ENCODE measurements around the gene CRIP2. TPM values are rescaled to one million over a fixed set of nuclear protein-coding genes. Genes with fewer than 3 reads are reported as not detected.

The CRIP2 gene
- total and polyA plus RNA-seq, 2 of the 13 experiments (the other 11 are each of a cell fraction or from before 2014, with no cell fraction given) = 31.6 to 37.9 TPM

GRCh38 chr14:105461903-105462302 lies 12.7 kb upstream of the CRIP2 start:
- no peaks in the 10 kb centered on the region for H3K27me3 ChIP-seq (ENCODE audit: control insufficient read depth in 1 of 2, insufficient read depth in 2 of 2, low read length in 2 of 2)
- no peaks in the 10 kb centered on the region for H4K20me1 ChIP-seq (ENCODE audit: insufficient read depth, low read length)
- no peaks in the 10 kb centered on the region for H3K79me2 ChIP-seq (ENCODE audit: insufficient read depth, low read length)
- in situ Hi-C loops (cut with HindIII; ENCODE audit: extremely low pct_ligation_motif_present, low pct_unique_long_range_greater_than_20kb) = no loop called here
- ChIA-PET POLR2A (no interaction called here), CTCF (ENCODE audit: low intra/inter-chr PET ratio, low total read pairs) (no interaction called here)
- TSS peak; percentile 32 for BruUV-seq (replicated peaks)
- WGBS (ENCODE audit: low lambda C conversion rate) = 97% methylated on average over 14 of the region's 18 CpGs
- no peak overlapping the region for H3K9ac ChIP-seq (ENCODE audit: insufficient read depth, low read depth, low read length)
- H3K27ac ChIP-seq (ENCODE audit: extremely low read length, insufficient read depth, low read length) = no peak overlapping the region
- ATAC-seq (no peak), DNase-seq (ENCODE audit: low spot score) (no peak), FAIRE-seq (no peak)
- H2AFZ ChIP-seq (ENCODE audit: low read length) = no peak overlapping the region
- H3K9me3 ChIP-seq (ENCODE audit: low read length) = no peaks in the 10 kb centered on the region
- no peak overlapping the region for H3K4me3 ChIP-seq (replicated peaks in 1 of 3; ENCODE audit: insufficient read depth in 1 of 3, low read depth in 2 of 3, low read length in 3 of 3)
- H3K4me2 ChIP-seq (ENCODE audit: low read depth, low read length) = no peak overlapping the region
- no peaks in the 10 kb centered on the region for H3K4me1 ChIP-seq (ENCODE audit: insufficient read depth, low read length)
- intact Hi-C loops (cut with micrococcal nuclease; ENCODE audit: unreplicated experiment) = no loop called here
- peaks cover 18 to 36% of the 10 kb centered on the region in 2 experiments; a peak in 4 of 5 replicates for H3K36me3 ChIP-seq (replicated peaks in 1 of 2; ENCODE audit: control insufficient read depth in 1 of 2, insufficient read depth in 2 of 2, low read length in 2 of 2)
- TF ChIP-seq AGO2 (optimal IDR thresholded peaks at IDR 0.05; ENCODE audit: low read depth, low read length) (peak; percentile 79), KLF13 (CRISPR knock-in tag; IDR thresholded peaks at IDR 0.05) (no peak), ZNF383 (CRISPR knock-in tag; IDR thresholded peaks at IDR 0.05; ENCODE audit: borderline replicate concordance) (no peak), ZBTB8A (CRISPR knock-in tag; IDR thresholded peaks at IDR 0.05; ENCODE audit: borderline replicate concordance, low read depth) (no peak), DRAP1 (CRISPR knock-in tag; IDR thresholded peaks at IDR 0.05) (no peak), ZBTB38 (CRISPR knock-in tag; IDR thresholded peaks at IDR 0.05) (no peak)

GRCh38 chr14:105464501-105464900 lies 10.1 kb upstream of the CRIP2 start:
- ATAC-seq (no peak), DNase-seq (ENCODE audit: low spot score) (no peak), FAIRE-seq (no peak)
- Histone ChIP-seq H3K4me2 (ENCODE audit: low read depth, low read length) (no peak overlapping the region), H3K79me2 (ENCODE audit: insufficient read depth, low read length) (no peaks in the 10 kb centered on the region), H2AFZ (ENCODE audit: low read length) (no peak overlapping the region), H3K4me3 (replicated peaks in 1 of 3; ENCODE audit: insufficient read depth in 1 of 3, low read depth in 2 of 3, low read length in 3 of 3) (no peak overlapping the region), H3K36me3 (replicated peaks in 1 of 2; ENCODE audit: control insufficient read depth in 1 of 2, insufficient read depth in 2 of 2, low read length in 2 of 2) (peaks cover 18 to 42% of the 10 kb centered on the region in 2 experiments; a peak in 4 of 5 replicates), H3K27ac (ENCODE audit: extremely low read length, insufficient read depth, low read length) (no peak overlapping the region), H3K9ac (ENCODE audit: insufficient read depth, low read depth, low read length) (no peak overlapping the region), H3K27me3 (ENCODE audit: control insufficient read depth in 1 of 2, insufficient read depth in 2 of 2, low read length in 2 of 2) (no peaks in the 10 kb centered on the region), H3K9me3 (ENCODE audit: low read length) (no peaks in the 10 kb centered on the region), H3K4me1 (ENCODE audit: insufficient read depth, low read length) (no peaks in the 10 kb centered on the region), H4K20me1 (ENCODE audit: insufficient read depth, low read length) (no peaks in the 10 kb centered on the region)
- intact Hi-C loops (cut with micrococcal nuclease; ENCODE audit: unreplicated experiment) (no loop called here), in situ Hi-C loops (cut with HindIII; ENCODE audit: extremely low pct_ligation_motif_present, low pct_unique_long_range_greater_than_20kb) (no loop called here)
- POLR2A ChIA-PET = no interaction called here
- BruUV-seq (replicated peaks) = no TSS peak
- no peak for TF ChIP-seq KDM2A (CRISPR knock-in tag; IDR thresholded peaks at IDR 0.05; ENCODE audit: borderline replicate concordance, low read depth)
- 96% methylated on average over 32 of the region's 33 CpGs for WGBS (ENCODE audit: low lambda C conversion rate)
- CTCF ChIA-PET (ENCODE audit: low intra/inter-chr PET ratio, low total read pairs) = no interaction called here

All from HepG2 (cell line).